Right lung (tissue), 5 donors: Measurements from ENCODE around the gene TMEM92. TPM values are rescaled to one million over a fixed set of nuclear protein-coding genes. Genes with fewer than 3 reads are reported as not detected.
"Not testable (repeated sequence)": the region's sequence is repeated elsewhere in the genome, so short reads cannot be mapped to it uniquely, and the experiment has no call there.

ENCODE experiments used
- DNase-seq, 2 donors: peaks; one replicate each; pipeline ENCODE4 v3.0.0-alpha.2; 2013
- polyA plus RNA-seq, 5 donors: library from polyadenylated mRNA; unstranded; fragments of 120-200 nt; gene quantifications; one replicate each; pipeline versions ENCODE4 v1.2.1 to v1.2.3, GENCODE V29; 2013; ENCODE audit warnings: inconsistent platforms in 1 of 5, low replicate concordance in 1 of 5; ENCODE audit not compliant: insufficient read length in 5 of 5, insufficient read depth in 1 of 5

Gene TMEM92
- polyA plus RNA-seq, 5 donors: 4.4 to 8.7 (median 7.5) TPM

DNA sequence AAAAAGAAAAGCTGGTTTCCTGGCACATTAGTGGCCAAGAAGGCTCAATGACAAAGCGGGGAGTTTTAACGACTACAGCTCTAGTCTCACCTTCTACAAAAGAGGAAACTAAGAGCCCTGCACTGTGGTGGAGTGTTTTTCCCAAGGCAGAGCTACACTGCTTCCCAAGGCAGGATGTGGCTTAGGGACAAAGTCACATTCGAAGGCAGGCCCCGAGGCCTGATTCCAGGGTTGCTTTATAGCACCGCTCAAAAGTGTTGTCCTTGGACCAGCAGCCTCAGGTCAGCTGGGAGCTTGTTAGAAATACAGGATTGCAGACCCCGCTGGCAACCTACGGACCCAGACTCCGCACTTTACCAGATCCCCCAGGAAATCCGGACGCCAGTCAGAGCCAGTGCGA lies 23.8 kb downstream of the TMEM92 start:
- DNase-seq: no peak

DNA sequence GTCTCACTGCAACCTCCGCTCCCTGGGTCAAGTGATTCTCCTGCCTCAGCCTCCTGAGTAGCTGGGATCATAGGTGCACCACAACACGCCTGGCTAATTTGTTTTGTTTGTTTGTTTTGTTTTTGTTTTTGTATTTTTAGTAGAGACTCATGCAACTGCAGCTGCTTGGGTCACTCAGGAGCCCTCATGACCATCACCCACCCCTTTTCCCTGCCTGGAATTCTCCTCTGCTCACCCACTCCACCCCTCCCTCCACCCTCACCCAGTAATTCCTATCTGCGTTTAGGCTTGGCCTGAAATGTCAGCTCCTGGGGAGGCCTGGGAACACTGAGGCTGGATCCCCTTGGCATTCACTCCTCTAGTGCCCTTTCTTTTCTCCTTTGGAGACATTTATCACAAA lies 25.5 kb downstream of the TMEM92 start:
- no peak for DNase-seq

DNA sequence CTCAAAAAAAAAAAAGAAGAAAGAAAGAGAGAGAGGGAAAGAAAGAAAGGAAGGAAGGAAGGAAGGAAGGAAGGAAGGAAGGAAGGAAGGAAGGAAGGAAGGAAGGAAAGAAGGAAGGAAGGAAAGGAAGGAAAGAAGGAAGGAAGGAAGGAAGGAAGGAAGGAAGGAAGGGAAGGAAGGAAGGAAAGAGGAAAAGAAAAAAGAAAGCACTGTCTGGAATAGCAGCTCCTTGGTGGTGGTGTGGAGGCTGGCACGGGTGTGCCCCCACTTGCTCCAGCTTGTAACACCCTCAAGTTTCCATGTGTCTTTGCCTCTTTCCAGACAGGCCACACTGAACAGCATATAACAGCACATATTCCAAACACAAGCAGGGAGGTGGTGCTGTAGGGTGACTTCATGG lies 26.6 kb downstream of the TMEM92 start:
- DNase-seq: not testable (repeated sequence)

DNA sequence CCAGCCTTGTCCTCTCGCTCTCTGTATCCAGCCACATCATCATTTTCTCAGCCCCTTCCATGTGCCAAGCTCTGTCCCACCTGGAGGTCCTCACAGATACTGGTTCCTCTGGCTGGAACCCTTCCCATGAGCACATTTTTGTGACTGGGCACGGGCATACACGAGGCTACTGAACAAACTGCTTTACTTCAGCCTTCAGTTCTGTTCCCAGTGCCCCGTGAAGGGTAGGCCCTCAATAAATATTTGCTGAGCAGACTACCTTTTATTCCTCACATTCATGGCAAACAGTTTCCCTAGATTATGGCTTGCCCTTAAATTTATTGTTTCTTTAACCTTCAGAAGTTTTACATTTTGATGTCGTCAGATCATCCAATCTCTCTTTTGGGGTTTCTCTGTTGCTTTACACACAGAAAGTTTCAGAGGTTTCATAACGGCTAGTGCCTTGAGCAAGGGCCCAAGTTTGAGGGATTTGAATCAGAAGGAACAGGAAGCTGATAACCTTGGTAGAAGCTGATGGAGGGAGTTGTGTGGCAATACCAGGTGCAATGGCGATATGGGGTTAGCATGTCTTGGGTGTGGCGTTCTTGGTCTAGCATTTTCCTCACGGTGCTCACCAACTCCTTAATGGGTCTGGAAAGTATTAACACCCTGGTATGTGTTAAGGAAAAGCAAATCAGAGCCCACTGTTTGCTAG lies 27.8 kb downstream of the TMEM92 start:
- DNase-seq: no peak

DNA sequence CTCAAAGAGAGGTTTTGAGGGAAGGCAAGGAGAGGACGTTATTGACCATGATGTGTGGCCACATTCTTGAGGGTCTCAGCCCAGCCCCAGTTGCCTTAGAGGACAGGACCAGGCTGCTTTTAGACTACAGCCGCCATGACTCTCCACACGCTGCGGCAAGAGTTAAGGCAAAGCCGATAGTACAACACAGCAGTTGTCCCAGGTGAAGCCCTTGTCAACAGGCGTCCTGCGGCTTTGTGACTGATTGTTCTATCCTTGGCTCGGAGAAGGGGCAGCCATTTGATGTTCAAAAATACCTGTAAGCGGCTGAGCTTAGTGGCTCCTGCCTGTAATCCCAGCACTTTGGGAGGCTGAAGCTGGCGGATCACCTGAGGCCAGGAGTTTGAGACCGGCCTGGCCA lies 28.8 kb downstream of the TMEM92 start:
- DNase-seq: no peak

DNA sequence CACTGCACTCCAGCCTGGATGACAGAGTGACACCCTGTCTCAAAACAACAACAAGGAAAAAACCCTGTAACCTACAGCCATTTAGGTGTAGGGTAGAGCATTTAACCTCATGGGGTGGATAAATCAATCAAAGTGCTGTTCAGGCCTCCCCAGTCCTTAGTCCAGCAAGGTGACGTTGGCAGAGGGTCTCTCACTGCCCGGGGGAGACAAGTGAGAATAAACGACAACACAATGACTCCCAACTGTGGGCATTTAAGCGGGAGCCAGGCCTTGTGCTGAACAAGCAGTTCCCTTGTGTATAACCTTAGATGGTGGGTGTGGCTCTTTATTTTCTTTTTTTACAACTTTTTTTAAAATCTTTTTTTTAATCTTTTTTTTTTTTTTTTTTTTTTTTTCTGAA lies 29.3 kb downstream of the TMEM92 start:
- DNase-seq: no peak

DNA sequence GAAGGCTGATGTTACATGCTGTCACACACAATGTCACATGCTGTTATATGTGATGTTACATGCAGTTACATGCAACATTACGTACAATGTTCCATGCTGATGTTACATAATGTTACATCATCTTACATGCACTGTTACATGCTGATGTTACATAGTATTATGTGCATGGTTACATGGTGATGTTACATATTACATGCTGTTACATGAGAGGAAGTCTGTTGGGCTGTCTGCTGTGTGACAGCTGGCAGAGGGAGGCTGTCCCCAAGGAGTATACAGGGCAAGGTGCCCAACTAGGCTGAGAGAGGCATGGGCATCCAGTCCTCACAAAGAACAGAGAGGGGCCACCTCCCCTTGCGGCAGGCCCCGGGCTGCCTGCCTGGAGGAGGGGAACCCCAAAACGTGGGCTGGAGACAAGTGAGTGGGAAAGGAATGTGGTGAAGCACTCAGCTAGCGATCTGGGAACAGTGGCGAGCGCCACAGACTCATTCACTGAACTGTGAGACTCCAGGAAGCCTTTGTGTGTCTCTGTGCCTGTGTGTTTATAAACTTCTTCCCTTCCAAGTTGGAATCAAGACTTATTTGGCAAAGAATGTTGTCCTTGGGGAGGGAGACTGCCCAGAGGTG lies 30.6 kb downstream of the TMEM92 start:
- DNase-seq: no peak

DNA sequence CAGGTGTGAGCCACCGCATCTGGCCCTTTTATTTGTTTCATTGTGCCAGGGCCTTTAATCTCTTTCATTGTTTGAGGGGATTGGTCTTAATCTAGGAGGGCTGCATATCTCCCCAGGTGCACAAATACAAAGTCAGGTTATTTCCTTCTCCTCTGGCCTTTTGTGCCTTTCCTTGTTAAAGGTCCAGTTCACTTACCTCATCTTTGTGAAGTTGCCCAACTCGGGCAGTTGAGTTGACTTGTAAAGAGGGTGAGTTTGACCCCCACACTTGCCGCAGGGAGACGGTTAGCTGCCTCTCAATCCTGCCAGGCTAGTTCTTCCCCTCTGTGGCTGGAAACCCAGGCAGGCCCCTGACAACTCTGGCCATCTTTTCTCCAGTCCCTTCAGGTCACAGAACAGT lies 33.4 kb downstream of the TMEM92 start:
- no peak for DNase-seq

DNA sequence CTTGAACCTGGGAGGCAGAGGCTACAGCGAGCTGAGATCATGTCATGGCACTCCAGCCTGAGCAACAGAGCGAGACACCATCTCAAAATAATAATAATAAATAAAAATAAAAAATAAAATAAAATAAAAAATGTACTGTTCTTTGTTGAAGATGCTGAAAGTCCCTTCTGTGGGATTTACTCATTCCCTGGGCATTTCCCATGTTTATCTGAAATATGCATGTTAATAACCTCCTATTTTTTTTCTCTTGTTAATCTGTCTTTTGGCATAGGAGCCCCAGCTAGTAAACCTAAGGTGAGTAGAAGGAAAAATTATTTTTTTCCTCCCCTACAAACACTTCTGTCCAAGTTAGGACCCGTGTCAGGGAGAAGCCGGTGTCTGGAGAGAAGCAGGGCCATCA lies 34.4 kb downstream of the TMEM92 start:
- no peak for DNase-seq

DNA sequence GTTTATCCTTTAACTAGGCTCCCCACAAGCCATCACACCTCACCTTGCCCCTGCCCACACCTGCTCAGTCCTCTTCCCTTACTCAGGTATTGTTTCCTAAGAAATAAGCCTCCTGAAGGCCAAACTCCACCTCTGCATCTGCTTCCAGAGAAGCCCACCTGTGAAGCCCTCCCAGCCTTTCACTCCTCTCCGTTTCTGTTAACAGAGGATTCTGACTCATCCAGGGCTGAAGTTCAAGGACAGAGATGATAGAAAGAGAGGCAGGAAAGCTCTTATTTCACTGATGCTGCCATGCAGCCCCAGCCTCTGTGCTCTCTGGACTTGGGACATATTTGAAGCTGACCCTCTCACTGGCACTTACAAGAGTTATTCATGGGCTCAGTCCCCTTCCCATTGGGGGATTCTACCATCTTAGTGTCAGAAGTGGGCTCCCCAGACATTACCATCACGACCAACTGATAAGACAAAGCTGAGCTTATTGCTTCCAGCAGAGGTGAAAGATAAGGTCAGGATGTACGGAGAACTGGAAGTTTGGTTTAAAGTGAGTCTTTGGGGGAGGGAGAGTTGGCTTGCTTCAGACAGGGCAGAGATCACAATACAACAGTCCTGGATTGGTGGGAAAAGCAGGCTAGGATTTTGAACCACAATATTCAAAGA lies 36.3 kb downstream of the TMEM92 start:
- no peak for DNase-seq

DNA sequence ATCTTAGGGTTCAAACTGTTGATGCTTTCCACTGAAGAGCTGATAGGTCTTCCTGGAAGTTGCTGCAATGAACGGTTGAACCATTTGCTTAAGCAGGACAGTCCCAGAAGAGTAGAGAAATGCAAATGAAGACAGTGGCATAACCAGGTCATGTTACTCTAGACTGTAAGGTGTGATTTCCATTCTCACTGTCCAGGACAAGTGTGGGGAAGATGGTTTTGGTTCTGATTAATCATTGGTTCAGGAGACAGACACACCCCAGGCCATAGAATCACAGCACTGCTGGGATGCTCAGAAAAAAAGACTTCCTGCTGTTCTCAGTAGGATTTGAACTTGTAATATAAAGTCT lies 36.8 kb downstream of the TMEM92 start:
- no peak for DNase-seq

DNA sequence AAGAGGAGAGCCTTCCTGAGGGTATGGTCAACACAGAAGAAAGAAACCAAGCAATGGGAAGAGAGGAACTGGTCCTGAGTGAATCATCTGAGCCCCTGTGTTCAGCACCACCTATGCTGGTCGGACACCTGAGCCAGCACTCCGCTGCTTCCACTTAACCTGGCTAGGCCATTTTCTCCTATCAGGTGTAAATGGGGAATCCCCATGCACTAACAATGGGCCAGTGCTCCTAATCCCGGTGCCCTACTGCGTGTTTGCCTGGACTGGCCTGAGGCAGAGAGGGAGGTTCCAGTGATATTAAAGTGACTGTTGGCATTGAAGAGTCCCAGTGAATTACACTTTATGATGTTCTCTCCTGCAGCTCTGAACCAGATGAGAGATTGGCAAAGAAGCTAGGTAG lies 37.2 kb downstream of the TMEM92 start:
- DNase-seq: no peak

DNA sequence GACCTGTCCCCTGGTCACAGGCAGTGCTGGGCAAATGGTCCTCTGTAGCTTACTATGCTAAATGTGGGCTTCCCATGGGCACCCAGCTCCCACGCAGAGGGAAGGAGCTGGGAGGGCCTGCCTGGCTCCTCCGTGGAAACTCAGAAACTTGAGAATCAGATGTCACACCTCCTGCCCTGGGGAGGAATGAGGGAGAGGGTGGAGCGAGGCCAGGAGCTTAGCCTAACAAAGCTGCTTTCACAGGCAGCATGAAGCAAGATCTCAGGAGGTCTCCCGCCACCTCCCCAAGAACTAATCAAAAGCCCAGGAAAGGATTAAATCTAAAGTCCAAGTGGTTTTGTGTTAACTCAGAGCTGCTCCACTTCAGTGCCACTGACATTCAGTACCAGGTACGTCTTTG lies 38.0 kb downstream of the TMEM92 start:
- DNase-seq: no peak

DNA sequence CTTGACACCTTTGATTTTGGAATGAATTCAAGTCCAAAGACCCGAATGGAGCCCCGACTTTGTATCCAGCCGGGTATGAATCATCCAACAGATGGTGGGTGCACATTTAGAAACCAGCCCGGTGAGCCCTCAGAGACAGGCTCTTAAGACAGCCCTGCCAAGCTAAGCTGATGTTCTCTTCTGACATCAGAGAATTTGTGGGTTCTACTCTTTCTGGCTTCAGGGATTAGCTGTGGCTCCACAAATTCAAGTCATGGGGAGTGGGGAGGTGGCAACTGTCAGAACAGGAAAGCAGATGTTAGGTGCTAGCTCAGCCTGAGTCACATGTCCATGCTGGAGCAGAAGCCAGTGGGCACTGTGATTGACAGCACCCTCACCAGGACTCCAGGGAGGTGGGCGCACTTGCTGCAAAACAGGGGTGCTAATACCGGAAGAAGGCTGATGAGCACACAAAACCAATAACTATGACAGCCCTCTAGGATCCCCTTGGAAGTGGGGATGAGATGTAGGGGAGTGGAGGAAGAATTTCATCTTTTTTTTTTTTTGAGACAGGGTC lies 40.3 kb downstream of the TMEM92 start:
- DNase-seq: no peak

DNA sequence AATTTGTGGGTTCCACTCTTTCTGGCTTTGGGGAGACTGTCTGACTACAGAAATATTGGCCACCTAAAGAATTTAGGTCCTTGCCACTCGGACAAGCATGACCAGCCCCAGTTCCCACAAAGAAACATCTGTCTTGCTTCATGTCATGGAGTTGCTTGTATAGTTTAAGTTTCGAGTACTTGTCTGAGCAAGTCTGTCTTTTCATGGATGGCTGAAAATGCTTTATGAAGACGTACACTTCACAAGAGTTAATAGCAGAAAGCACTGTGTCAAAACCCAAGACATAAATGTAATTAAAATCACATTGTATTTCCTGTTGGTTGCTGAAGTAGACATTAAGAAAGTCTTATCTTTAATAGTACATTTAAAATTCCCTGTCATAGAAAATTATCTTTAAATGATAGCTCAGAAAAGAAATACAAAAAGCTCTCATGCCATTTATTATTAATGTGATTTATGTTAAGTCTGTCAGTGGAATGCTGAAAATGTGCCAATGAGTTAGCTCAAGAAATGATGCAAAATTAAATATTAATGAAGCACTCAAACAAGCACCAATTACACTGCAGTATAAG lies 41.8 kb downstream of the TMEM92 start:
- DNase-seq: no peak

DNA sequence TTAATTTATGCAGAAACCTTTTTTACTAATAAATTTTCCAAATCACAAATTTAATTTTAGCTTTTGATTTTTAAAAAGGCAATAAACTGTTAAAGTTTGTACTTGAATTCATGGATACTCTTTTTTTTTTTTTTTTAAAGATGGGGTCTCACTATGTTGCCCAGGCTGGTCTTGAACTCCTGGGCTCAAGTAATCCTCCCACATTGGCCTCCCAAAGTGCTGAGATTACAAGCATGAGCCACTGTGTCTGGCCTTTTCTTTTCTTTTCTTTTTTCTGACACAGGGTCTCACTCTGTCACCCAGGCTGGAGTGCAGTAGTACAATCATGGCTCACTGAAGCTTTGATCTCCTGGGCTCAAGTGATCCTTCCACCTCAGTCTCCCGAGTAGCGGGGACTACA lies 42.4 kb downstream of the TMEM92 start:
- DNase-seq: not testable (repeated sequence)

DNA sequence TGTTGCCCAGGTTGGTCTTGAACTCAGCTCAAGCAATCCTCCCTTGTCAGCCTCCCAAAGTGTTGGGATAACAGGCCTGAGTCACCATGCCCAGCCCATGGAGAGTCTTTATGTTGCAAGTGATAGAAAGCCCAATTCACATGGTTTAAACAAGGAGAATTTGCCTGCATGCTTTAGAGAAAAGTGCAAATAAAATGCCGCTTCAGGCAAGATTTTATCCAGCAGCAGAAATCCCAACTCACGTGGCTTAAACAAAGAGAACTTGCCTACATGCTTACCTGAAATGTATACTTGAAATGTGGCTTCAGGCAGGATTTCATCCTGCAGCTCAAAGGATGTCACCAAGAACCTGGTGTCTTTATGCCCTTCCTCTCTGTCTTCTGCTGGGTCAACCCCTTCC lies 42.9 kb downstream of the TMEM92 start:
- no peak for DNase-seq

DNA sequence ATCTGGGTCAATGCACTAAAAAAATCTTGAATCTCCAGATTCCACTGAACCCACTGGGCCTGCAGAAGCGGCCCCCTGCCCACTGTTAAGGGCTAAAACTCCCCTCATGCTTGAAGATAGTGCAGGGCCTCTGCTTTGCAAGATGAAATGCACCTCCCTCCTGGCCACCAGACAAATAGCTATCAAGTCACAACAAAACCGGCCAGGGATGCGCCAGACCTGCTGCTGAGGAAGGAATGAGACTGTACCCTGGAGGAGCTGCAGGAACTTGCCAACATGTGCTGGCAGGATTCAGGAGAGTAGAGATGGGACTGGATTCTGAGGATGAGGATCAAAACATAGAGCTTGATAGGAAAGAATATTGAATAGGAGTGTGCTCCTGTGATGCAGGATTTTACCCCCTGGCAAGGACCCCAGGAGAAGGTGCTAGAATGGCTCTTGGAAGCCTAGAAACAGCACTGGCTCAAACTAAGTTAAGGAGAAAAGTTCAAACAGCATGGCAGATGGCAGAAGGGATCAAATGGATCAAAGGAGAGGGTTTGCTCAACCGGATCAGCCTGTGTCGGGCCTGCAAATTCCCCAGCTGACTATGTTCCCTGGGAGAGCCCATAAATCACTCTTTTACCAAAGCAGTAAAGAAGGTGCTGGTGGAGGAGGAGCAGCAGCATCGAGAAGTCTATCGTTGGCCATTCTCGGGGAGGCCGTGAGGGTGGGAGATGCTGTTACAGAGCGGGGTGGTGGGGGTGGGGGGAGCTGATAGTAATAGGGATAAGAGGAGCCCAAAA lies 44.4 kb downstream of the TMEM92 start:
- no peak for DNase-seq

DNA sequence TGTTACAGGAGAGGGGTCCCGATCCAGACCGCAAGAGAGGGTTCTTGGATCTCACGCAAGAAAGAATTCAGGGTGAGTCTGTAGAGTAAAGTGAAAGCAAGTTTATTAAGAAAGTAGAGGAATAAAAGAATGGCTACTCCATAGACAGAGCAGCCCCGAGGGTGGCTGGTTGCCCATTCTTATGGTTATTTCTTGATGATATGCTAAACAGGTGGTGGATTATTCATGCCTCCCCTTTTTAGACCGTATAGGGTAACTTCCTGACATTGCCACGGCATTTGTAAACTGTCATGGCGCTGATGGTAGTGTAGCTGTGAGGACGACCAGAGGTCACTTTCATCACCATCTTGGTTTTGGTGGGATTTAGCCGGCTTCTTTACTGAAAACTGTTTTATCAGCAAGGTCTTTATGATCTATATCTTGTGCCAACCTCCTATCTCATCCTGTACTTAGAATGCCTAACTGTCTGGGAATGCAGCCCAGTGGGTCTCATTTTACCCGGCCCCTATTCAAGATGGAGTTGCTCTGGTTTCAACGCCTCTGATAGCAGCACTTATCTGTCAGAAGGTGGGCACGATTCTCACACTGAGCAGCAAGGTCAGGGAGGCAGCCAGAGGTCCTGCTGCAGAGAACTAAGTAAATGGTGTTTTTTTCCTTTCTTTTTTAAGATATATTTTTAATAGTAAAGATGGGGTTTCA lies 45.2 kb downstream of the TMEM92 start:
- no peak for DNase-seq

DNA sequence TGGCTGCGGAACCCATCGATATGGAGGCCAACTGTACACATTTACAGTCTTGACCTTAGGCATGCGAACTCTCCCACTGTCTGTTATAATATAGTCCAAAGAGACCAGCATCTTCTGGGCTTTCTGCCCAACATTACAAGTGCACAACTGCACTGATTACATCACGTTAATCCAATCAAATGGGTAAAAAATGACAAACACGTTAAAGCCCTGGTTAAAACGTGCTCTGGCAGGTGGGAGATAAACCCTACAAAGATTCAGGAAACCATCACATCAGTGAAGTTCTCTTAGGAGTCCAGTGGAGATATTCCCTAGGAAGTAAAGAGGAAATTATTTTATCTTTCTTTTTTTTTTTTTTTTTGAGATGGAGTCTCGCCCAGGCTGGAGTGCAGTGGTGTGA lies 48.0 kb downstream of the TMEM92 start:
- no peak for DNase-seq

DNA sequence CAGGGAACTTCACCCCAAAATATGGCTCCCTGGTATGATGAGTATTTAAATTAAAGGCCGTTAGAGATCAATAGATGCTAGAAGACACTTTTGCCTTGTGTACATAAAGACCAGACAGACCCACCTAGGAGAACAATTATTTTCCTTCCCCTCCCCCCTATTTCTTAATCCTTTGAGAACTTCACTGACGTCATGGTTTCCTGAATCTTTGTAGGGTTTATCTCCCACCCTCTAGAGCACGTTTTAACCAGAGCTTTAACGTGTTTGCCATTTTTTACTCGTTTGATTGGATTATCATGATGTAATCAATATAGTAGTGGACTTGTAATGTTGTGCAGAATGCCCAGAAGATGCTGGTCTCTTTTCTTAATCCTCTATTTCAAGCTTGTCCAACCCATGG lies 48.8 kb downstream of the TMEM92 start:
- no peak for DNase-seq
